Measurements from ENCODE around the gene LMX1A. TPM values are rescaled to one million over a fixed set of nuclear protein-coding genes. Genes with fewer than 3 reads are reported as not detected.

The LMX1A gene
- total RNA-seq, 1 experiment from 2014 or later = not detected

- ChIA-PET CTCF (interaction anchor here (1.3 to 6.7 kb wide), 4 partner anchors 37 to 125 kb away, joined by 4 to 91 read pairs (median 8); no protein-coding TSS in a partner anchor), POLR2A (no interaction called here)
- H3K4me1 Mint-ChIP-seq = peaks cover 16% of the 10 kb centered on the region
- DNase-seq (ENCODE audit: low spot score) (no peak), ATAC-seq (no peak)
- H3K9me3 Mint-ChIP-seq = no peaks in the 10 kb centered on the region
- TF ChIP-seq ZNF671 (CRISPR knock-in tag; IDR thresholded peaks at IDR 0.05) = no peak
- no peak for TF ChIP-seq TEAD4 (CRISPR knock-in tag; IDR thresholded peaks at IDR 0.05)
- no peak for TF ChIP-seq KAT7 (CRISPR knock-in tag; IDR thresholded peaks at IDR 0.05; ENCODE audit: borderline replicate concordance)
- no peak for TF ChIP-seq SOX15 (CRISPR knock-in tag; IDR thresholded peaks at IDR 0.05)
- no peak for TF ChIP-seq USF2 (CRISPR knock-in tag; IDR thresholded peaks at IDR 0.05)
- TF ChIP-seq RELA (CRISPR knock-in tag; IDR thresholded peaks at IDR 0.05; ENCODE audit: borderline replicate concordance) = no peak
- TF ChIP-seq IRF2 (CRISPR knock-in tag; IDR thresholded peaks at IDR 0.05; ENCODE audit: borderline replicate concordance, low read depth) = no peak
- TF ChIP-seq STAT6 (CRISPR knock-in tag; conservative IDR thresholded peaks at IDR 0.05; ENCODE audit: low read depth) = no peak
- TF ChIP-seq NR3C1 (CRISPR knock-in tag; conservative IDR thresholded peaks at IDR 0.05; ENCODE audit: low read depth) = no peak
- no peak for TF ChIP-seq CREB1 (CRISPR knock-in tag; IDR thresholded peaks at IDR 0.05)
- no peak overlapping the region for H3K4me3 Mint-ChIP-seq
- no peak overlapping the region for H3K27ac Mint-ChIP-seq
- peaks cover 26% of the 10 kb centered on the region for H3K27me3 Mint-ChIP-seq (ENCODE audit: low read depth)
- H3K36me3 Mint-ChIP-seq = no peaks in the 10 kb centered on the region
These were observed 101.5 kb downstream of the LMX1A start for GRCh38 chr1:165254896-165255625.

GRCh38 chr1:165254376-165254775 lies 102.1 kb downstream of the LMX1A start:
- Mint-ChIP-seq H3K9me3 (peaks cover 5% of the 10 kb centered on the region), H3K27ac (no peak overlapping the region), H3K4me1 (peaks cover 18% of the 10 kb centered on the region), H3K4me3 (no peak overlapping the region), H3K27me3 (ENCODE audit: low read depth) (peaks cover 24% of the 10 kb centered on the region), H3K36me3 (no peaks in the 10 kb centered on the region)
- ChIA-PET POLR2A (no interaction called here), CTCF (interaction anchor here (1.0 to 6.7 kb wide), 6 partner anchors 36 to 125 kb away, joined by 4 to 91 read pairs (median 5); no protein-coding TSS in a partner anchor)
- no peak for TF ChIP-seq ERG (CRISPR knock-in tag; IDR thresholded peaks at IDR 0.05)
- TF ChIP-seq ZNF416 (CRISPR knock-in tag; IDR thresholded peaks at IDR 0.05) = no peak
- no peak for TF ChIP-seq FOXP1 (CRISPR knock-in tag; IDR thresholded peaks at IDR 0.05; ENCODE audit: borderline replicate concordance)
- no peak for TF ChIP-seq ZMAT4 (CRISPR knock-in tag; IDR thresholded peaks at IDR 0.05)
- no peak for TF ChIP-seq ZSCAN18 (CRISPR knock-in tag; IDR thresholded peaks at IDR 0.05)
- TF ChIP-seq USF2 (CRISPR knock-in tag; IDR thresholded peaks at IDR 0.05) = no peak
- no peak for TF ChIP-seq NFE2L1 (CRISPR knock-in tag; IDR thresholded peaks at IDR 0.05)
- no peak for TF ChIP-seq GTF2I (CRISPR knock-in tag; conservative IDR thresholded peaks at IDR 0.05)
- no peak for TF ChIP-seq ZNF532 (CRISPR knock-in tag; IDR thresholded peaks at IDR 0.05; ENCODE audit: borderline replicate concordance)
- ATAC-seq (no peak), DNase-seq (ENCODE audit: low spot score) (no peak)

Data from WTC11 (cell line).